Measurements from ENCODE around the gene CASP2.
"Not testable (repeated sequence)": the region's sequence is repeated elsewhere in the genome, so short reads cannot be mapped to it uniquely, and the experiment has no call there.

CASP2 gene

DNA sequence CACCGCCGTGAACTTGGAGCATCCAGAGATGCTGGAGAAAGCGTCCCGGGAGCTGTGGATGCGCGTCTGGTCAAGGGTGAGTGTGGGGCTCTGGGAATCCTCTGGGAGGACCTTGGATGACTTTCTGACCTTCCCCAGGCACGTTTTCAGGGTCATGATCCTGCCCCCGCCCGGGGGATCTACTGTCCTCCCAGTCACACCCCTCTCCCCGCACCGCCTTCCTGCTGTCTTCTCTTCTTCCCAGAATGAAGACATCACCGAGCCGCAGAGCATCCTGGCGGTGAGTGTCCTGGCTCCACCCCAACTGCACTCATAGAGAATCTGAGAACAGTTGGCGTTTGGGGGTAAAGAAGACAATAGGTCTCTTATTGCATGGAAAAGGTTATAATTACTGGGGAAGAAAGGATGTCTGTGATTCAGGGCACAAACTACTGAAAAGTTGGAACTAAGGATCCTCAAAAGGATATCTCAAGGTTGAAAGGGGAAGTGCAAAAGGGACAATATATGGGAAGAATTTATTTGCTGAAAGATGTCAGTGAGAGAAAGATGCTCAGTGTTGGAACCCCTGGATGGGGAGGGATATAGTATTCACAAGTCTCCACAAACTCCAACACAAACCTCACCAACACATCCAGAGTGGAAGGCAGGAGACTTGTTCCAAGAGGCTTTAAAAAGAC lies 23.0 kb upstream of the CASP2 start:
- DNase-seq = no peak

DNA sequence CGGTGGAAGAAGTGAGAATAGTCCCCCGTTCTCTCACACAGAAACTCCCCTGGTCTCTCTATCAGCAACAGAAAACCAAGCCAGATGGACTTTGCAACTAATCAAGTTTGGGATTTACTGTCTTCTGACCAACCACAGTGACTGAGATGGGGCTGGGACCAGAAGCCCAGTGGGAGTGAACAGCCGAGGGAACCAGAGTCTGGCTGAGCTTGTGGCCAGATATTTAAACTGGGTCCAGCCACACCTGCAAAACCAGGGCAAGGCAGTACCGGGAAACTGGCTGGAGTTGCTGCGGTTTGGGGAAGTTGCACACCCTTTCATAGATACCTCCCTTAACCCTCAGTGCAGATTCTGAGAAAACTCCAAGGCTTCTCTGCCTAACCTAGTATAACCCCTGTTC lies 18.9 kb upstream of the CASP2 start:
- no peak for DNase-seq

DNA sequence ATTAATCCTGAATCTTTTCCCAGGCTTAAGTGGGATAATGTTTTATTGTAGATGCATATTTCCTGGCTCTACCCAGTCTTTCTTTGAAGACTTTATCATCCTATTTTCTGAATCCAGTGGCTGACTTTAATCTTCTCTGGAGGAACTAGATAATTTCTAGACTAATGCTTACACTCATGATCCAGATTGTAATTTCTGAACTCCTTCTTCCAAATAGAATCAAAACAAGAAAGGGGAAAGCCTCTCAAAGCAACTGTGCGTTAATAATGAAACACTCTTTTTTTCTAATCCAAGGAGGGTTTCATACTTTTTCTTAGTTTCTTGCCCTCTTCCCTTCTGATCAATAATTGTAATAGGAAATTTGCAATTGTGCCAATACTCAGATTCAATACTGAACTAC lies 16.9 kb upstream of the CASP2 start:
- no peak for DNase-seq

DNA sequence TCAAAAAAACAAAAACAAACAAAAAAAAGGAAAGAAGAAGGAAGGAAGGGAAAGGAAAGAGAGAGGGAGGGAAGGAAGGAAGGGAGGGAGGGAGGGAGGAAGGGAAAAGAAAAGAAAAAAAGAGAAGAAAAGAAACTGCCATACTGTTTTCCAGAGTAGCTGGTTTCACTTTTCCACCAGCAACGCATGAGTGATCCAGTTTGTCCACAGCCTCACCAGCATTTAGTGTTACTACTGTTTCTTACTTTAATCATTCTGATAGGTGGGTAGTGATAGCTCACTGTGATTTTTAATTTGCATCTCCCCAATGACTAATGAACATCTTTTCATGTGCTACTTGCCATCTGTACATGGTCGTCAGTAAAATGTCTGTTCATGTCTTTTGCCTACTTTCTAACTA lies 15.3 kb upstream of the CASP2 start:
- DNase-seq = no peak

DNA sequence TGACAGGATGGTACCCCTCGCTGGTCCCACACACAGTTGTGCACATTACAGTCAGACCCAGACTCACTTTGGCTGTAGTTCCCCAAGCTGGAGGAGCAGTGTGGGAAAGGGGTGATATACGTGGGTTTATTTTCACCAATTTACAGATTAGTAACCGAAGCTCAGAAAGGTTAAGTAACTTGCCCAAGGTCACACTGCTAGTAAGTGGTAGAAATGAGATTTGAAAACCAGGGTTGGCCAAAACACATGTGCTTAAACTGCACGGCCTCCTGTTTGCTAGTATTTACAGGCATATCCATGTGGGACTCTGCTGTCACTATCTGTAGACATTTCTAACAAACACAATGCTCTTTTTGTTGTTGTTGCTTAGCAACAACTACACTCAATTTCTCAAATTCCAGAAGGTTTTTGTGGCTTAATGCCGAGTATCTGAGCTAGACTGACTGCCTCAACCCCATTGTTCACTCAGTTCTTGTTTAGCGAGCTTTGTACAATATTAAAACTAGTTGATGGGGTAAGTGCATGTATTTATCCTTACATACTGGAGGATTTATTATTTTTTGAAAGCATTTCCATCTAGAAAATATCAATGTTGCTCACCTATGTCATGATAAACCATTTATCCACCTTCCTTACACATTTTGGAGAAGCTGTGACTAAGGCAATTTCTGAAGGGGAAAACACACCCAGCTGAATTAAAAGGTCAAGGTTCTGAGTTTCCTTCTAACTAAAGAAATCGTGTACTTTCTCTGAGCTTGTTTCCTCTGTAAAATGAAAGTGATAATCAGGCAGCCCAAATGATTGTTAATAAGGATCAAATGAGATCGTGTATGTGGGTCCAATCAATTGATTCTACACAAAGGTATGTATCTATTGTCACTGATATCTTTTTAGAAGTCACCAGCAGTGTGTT lies 8.7 kb upstream of the CASP2 start:
- no peak for DNase-seq

DNA sequence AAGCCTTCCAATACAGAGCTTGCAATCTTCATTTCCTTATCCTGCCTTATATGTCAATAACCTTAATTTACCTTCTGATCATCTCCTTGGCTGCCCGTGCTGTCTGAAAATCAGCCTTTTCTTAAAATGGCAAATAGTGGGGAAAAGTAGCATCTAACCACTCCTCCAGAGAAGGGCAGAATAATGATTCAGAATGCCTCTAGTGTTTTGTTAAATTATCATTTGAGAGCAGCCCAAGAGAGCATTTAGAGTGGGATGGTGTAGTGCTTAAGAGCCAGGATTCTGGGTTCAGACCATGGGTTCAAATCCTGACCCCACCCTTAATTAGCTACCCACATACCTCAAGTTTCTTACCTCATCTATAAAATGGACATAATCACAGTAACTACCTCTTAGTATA lies 8.0 kb upstream of the CASP2 start:
- DNase-seq = no peak

DNA sequence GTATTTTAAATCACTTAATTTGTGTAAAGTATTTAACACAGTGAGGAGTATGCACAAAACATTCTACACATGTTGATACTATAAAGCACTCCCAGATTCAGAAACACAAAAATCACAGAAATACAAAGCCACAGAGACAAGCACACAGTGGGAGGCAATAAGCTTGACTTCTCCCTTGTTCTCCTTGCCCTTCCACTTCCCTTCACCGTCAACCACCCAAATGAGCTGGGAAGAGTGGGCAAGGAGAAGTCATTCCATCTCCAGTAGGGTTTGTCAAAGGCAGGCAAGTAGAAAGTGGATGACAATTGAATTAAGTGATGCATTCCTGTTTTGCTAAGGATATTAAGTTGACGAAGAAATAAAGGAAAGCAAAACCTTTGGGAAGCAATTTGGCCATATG lies 7.6 kb upstream of the CASP2 start:
- DNase-seq = no peak

DNA sequence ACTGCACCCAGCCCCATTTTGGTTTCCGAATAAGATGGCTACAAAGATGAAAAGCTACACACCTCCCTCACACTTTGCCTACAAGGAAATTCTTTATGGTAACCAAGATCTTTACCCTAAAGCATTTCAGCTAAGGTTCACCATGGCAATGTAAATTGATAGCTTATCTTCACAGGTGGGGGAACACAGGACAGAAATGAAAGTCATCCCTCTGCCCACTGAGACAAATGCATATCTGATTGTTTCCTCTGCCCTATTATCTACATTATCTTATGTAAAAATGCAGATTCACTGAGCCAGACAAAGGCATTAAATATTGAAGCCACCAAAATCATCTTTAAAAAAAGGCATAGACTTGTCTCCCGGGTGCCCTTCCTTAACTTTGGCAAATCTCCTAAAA lies 6.6 kb upstream of the CASP2 start:
- DNase-seq = no peak

DNA sequence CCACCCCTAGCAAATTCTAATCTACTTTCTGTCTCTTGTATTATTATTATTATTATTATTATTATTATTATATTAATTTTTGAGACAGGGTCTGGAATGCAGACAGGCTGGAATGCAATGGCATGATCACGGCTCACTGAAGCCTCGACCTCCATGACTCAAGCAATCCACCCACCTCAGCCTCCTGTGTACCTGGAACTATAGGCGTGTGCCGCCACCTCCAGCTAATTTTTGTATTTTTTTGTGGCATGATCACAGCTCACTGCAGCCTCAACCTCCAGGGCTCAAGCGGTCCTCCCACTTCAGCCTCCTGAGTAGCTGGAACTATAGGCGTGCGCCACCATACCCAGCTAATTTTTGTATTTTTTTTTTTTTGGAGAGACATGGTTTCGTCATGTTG lies 6.0 kb upstream of the CASP2 start:
- DNase-seq = no peak

DNA sequence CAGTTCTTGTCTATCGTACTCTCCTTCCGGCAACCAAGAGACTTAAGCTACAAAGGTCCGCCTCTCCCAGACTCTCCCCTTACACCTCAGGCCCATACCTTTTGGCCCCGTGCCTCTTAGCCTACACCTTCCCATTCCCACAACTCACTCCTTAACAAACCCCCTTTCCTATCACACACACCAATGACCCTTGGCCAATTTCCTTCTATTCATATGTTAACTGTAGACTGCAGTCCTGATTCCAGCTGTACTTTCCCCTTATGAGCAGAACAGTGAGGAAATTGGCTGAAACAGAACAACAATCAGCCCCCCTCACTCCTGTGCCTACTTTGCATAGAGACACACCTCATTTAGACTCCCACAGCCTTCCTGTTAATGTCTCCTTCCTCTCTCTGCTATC lies 4.8 kb upstream of the CASP2 start:
- DNase-seq = no peak

DNA sequence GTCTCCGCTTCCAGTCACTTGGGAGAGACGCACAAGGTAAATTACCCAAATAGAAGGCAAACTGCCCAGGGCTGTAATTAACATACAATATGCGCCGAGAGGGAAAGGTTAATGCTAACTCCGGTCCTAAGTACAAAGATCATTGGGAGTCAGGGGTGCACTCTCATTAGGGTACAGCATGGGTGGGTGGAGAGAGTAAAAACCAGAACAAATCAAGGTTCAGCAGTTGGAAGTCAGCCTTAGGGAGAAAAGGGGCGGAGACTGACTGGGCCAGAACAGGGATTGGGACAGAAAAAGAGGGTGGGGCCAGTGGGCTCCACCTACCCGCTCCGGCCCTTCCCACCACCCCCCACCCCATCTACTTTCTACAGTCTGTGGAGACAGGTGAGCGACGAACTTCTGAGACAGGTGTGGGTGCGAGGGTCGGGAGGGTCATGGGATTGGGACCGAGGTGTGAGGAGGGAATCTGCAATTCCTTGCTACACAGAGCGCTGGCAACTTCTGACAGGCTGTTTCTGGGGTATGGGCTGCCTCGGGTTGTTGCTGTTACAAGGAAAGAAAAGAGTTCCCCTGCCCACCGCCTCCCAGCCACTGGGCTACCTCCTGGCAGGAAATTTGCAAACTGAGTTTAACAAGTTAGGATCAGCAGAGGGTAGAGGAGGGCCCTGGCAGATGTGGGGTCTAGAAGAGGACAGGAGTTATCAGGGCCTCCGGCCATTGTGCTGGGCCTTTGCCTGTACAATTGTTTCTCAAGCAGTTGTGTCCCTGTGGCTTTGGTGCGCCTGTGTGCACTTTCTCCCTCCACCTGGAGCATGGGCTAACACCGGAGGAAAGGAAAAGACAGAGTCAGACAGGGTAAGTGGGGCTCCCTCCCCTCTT lies 3.3 kb upstream of the CASP2 start, which contains the start of gene TMEM139:
TSS of gene TMEM139 (plus strand) at position 368 of the 879 bp plus-strand sequence. CDS start 1,000 bp downstream, outside the sequence.
- no peak for DNase-seq

DNA sequence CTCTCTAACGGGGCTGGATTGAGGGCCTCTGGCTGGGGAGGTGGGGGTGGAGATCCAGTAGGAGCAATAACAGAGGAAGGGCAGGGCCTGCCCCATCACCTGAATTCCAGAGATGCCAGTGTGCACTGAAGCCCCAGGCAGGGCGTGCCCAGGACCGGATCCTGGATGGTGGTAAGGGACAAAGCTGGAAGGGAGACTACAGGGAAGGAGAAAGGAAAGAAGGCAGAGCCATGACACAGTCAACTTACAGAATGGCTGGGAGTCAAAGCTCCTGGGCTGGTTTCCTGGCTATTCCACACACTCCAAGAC lies 2.7 kb upstream of the CASP2 start:
- no peak for DNase-seq

DNA sequence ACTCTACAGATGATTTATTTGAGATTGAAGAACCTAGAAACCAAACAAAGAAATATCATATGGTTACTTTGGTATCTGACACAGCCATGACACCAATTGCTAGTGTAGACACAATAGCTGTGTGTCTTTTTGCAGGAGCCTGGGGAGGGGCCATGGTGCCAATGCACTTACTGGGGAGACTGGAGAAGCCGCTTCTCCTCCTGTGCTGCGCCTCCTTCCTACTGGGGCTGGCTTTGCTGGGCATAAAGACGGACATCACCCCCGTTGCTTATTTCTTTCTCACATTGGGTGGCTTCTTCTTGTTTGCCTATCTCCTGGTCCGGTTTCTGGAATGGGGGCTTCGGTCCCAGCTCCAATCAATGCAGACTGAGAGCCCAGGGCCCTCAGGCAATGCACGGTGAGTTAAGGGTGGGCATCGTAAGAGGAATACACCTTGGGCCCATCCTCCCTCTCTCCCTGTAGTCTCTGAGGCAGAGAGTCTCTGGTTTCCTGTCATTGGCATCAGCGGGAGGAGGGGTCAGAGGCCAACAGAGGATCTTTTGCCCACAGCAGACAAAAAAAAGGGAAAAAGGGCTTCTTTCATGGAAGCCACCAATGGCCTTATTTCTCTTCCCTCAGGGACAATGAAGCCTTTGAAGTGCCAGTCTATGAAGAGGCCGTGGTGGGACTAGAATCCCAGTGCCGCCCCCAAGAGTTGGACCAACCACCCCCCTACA lies 2.2 kb upstream of the CASP2 start:
- DNase-seq = no peak

DNA sequence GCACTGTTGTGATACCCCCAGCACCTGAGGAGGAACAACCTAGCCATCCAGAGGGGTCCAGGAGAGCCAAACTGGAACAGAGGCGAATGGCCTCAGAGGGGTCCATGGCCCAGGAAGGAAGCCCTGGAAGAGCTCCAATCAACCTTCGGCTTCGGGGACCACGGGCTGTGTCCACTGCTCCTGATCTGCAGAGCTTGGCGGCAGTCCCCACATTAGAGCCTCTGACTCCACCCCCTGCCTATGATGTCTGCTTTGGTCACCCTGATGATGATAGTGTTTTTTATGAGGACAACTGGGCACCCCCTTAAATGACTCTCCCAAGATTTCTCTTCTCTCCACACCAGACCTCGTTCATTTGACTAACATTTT lies 1.6 kb upstream of the CASP2 start:
- no peak for DNase-seq

DNA sequence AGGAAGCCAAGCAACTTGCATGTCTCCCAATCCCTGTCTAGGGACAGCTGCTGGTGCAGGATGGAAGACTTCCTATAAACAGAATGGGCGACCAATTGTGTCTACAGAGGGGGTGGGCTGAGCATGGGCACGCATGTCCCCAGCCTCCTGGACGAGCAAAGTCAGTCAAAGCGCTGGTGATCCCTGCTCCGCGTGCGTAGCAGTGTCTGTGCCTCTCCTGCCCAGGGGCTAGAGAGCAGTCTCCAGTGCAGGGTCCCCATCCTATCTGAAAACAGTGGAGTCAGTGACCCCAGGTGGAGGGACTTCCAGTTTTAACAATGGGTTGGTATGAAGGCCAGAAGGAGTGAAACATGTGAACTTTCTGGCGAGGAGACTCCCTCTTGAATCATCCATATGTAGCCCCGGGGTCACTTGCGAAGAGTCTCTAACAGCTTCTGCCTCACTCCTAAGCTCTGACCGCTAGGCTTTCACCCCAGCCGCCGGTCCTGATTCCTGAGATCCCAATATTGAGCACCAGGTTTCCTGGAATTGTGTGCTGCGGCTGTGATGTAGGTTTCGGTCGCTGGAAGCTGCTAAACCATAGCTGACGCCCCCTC lies 714 bp upstream of the CASP2 start:
- DNase-seq = no peak

DNA sequence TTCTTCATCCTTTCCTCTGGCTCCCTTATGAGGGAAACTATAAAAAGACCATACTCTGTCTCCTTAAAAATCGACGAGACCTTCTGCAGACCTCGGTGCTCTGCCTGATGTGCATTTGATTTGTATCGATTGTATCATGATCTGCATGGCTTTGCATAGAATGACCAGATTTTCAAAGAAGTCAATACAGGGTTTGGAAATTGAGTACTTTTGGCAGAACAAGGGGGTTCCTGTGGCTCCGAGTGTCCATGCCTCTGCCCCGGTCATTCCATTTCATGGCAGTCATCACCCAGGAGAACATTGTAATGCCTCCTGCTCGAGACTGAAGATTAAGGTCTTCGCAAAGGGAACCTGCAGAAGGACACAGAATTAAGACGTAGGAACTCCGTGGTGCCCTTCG lies 685 bp downstream of the CASP2 start:
- no peak for DNase-seq

DNA sequence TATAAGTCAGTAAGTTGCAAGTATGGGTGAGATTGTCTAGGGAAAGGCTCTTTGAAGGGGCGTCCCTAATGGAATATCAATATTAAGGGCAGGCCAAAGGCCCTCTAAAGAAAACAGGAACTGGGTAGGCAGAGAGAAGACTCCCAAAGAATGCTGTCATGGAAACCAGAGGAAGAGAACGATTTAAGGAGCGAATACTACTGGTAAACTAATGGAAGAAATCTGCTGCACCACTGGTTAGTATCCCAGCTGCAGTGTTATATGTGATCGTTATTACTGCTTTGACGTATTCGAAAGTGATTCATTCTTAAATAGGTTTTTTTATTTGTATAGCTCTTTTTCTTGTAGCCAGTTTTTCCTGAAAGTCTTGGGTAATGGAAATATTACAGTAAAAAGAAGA lies 1.3 kb downstream of the CASP2 start:
- no peak for DNase-seq

DNA sequence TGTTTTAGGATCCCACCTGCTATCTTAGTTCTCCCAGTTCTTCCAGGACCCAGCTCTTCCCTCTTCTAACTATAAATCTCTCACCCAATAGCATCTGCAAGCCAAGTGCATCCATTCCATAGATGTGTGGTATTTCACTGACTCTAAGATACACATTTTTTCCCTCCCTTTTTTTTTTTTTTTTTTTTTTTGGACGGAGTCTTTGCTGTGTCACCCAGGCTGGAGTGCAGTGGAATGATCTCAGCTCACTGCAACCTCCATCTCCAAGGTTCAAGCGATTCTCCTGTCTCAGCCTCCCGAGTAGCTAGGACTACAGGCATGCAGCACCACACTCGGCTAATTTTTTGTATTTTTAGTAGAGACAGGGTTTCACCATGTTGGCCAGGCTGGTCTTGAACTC lies 1.7 kb downstream of the CASP2 start:
- not testable (repeated sequence) for DNase-seq

DNA sequence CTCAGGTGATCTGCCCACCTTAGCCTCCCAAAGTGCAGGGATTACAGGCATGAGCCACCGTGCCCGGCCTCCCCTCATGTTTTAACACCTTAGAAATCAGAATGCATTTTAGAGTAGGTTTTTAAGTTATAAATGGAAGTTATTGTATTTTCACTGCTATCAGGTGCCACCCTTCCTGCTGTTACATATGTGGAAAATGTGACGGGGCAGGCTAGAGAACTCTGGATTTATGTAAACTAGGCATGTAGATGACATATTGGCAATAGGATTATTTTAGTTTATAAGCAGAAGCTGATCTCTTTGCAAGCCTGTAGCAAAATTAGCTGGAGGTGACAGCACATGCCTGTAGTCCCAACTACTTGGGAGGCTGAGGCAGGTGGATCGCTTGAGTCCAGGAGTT lies 2.1 kb downstream of the CASP2 start:
- no peak for DNase-seq

DNA sequence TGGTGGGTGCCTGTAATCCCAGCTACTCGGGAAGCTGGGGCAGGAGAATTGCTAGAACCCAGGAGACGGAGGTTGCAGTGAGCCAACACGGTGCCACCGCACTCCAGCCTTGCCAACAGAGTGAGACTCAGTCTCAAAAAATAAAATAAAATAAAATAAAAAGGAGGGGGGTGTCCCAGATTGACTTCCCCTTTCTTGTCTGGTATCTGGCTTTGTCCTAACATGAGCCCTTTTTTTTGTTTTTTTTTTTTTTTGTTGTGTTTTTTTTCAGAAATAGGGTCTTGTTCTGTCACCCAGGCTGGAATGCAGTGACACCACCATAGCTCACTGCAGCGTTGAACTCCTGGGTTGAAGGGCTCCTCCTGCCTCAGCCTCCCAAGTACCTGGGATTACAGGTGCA lies 4.7 kb downstream of the CASP2 start:
- DNase-seq = no peak

DNA sequence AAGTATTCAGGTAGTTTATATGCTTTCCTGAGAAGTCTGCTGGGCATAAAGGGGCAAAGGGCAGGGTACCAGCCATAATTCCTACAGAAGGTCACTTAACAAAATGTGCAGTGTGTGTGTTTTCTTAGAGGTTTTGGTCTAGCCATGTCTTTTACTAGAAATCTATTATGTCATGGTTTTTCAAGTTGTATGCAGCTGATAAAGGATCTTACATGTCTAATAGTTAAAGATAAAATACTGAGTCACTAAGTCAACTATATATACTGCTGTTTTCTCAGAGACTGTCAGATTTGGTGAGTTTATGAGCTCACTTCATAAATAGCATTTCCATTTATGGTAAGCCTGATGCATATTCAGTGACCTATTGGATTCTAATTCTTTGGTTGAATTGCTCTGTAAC lies 7.7 kb downstream of the CASP2 start:
- no peak for DNase-seq

DNA sequence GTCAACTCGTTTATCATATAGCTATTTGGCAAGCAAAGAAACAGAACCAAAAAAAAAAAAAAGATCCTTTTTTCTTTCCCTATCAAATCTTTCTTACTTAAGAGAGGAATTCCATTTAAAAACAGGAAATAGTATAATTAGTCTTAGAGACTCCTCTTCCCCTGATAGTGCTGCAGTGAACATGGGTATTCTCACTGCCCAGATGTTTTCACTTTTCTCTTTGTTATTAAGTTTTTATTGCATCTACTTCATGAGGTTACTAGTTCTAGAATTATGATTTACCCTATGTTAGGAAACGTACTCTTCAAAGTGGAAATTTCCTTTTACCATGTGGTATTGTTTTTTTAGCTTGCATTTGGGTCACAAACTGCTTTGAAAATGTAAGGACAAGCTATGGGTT lies 8.5 kb downstream of the CASP2 start:
- no peak for DNase-seq

DNA sequence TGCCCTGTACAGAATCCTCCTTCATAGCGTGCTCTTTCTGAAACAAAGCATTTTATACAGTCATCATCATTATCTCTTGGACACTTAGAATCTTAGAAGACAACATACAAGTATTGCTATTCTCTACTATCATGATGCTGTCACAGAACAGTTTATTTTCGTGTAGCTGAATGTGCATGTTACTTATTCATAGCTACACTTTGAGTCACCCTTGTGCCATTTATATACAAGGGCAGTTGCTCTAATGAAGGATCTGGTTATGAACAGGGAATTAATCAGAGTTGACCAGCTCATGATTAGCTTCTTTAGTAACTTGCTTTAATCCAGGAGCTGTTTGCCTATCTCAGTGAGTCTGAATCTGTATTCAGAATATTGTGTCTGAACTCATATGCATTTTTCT lies 11.2 kb downstream of the CASP2 start:
- DNase-seq = no peak

Measured in activated CD4-positive, alpha-beta T cell treated with anti-CD3 and anti-CD28 coated beads, Interleukin-2, amount 50 U/mL, for 1 hour (primary cell).